Fibroblast of skin of scalp (primary cell): Measurements from ENCODE around the gene ATAD3B.
"Not testable (repeated sequence)": the region's sequence is repeated elsewhere in the genome, so short reads cannot be mapped to it uniquely, and the experiment has no call there.

Experiments used
- DNase-seq: peaks from one replicate; pipeline ENCODE4 v3.0.0-alpha.2; 2013

The ATAD3B gene

GRCh38 chr1:1451696-1452364 lies 19.7 kb upstream of the ATAD3B start:
- no peak for DNase-seq

- not testable (repeated sequence) for DNase-seq
Measured at GRCh38 chr1:1452365-1452739, 19.2 kb upstream of the ATAD3B start.

GRCh38 chr1:1452882-1453281 lies 18.7 kb upstream of the ATAD3B start:
- DNase-seq, result no peak

DNA sequence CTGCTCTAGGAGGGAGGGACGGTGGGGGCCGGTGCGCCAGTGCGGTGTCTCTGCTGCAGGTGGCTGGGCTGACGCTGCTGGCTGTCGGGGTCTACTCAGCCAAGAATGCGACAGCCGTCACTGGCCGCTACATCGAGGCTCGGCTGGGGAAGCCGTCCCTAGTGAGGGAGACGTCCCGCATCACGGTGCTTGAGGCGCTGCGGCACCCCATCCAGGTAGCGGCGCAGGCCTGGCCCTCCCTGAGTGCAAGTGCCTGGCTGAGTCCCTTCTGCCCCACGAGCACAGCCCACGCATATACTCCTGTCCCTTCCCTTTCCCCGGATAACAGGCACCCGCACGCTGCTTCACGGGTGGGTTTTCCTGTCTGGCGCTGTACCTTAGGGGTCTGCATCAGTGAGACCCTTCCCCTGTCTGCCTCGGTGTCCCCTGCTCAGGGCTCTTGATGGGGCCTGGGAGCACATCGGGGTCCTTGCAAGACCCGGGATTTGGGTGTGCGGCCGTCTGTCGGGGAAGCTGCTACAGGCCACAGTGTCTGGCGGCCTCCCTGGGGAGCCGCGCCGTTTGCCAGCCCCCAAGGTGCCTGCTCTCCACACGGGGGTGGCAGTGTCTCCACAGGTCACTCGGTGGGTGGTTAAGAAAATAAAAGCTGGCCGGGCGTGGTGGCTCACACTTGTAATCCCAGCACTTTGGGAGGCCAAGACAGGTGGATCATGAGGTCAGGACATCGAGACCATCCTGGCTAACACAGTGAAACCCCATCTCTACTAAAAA lies 17.1 kb upstream of the ATAD3B start:
- not testable (repeated sequence) for DNase-seq

DNA sequence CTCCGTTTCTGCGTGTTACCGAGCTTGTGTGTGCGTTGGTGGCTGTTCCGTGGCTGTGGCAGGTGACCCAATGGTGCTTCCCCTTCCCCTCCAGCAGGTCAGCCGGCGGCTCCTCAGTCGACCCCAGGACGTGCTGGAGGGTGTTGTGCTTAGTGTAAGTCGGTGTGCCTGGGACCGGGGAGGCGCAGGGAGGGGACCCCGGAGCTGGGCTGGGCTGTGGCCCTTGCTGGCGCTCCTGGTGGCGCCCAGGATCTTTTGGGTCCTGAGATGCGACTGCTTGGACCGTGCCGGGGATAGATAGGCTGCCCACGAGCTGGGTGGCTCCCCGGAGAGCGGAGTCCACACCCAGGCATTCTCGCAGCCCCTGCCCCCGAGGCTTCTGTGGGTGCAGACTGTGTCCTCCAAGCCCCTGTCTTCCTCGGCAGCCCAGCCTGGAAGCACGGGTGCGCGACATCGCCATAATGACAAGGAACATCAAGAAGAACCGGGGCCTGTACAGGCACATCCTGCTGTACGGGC lies 16.1 kb upstream of the ATAD3B start:
- no peak for DNase-seq

GRCh38 chr1:1455934-1456333 lies 15.6 kb upstream of the ATAD3B start:
- DNase-seq, result not testable (repeated sequence)

DNA sequence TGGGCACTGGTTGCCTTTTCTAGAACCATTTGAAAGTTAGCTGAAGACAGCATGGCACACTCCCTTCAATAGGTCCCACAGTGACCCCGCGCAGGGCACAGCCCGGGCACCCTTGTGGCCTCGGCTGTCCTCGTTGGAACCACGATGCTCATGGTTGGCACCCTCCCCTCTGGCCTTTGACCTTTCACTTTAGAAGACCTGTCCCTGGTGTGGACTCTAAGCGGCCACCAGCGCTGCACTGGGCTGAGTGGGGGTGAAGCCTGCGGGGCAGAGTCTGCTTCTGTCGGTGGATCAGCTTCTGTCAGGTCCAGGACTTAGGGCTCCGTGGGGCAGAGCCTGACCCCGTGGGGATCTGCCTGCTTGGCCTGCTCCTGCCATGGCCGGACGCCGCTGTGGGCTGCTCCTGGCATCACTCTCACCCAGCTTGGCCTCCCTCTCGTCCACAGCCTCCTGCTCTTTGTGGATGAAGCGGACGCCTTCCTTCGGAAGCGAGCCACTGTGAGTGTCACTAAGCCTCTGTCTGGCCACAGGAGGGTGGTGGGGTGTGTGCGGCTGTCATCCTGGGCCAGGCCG lies 14.8 kb upstream of the ATAD3B start:
- DNase-seq, result not testable (repeated sequence)

GRCh38 chr1:1459156-1459555 lies 12.4 kb upstream of the ATAD3B start:
- not testable (repeated sequence) for DNase-seq

DNA sequence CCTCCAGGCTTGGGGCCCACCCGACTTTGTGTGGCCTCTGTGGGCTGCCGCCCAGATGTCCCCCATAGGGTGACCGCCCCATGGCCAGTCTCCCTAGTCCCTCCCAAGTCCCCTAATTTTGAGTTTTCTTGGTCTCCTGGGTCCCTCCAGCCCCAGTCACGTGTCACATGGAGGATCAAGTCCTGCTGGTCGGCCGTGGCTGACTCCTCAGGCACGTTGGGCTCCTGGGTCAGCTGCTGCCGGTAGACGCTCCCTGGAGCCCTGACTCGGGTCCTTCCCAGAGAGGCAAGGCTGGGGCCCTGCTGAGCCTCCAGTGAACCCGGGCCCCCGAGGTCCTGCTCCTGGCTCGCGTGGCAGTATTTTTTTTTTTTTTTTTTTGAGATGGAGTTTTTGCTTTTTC lies 11.9 kb upstream of the ATAD3B start:
- DNase-seq, result not testable (repeated sequence)

DNA sequence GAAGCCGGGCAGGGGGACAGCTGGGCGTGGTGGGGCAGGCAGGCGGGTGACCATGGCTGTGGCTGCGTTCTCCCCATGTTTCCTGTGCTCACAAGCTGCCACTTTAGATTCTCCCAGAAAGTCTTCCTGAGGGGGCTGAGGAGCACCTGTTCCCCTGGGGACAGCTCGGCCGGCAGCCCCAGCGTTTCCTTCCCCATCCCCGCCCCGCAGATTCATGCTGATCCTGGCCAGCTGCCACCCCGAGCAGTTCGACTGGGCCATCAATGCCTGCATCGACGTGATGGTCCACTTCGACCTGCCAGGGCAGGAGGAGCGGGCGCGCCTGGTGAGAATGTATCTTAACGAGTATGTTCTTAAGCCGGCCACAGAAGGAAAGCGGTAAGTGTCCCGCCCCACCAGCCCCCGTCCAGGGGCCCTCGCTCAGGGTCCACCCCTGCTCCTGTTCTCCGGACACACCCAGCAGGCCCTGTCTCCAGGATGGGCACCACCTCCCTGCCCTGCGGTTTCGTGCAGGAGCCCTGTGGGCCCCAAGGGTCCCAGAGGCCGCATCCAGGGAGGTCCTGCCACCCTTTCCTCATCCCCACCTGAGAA lies 10.9 kb upstream of the ATAD3B start:
- no peak for DNase-seq

GRCh38 chr1:1461721-1462317 lies 9.7 kb upstream of the ATAD3B start:
- no peak for DNase-seq

GRCh38 chr1:1462318-1462966 lies 9.1 kb upstream of the ATAD3B start:
- DNase-seq, result no peak

GRCh38 chr1:1463312-1463711 lies 8.3 kb upstream of the ATAD3B start:
- no peak for DNase-seq

DNA sequence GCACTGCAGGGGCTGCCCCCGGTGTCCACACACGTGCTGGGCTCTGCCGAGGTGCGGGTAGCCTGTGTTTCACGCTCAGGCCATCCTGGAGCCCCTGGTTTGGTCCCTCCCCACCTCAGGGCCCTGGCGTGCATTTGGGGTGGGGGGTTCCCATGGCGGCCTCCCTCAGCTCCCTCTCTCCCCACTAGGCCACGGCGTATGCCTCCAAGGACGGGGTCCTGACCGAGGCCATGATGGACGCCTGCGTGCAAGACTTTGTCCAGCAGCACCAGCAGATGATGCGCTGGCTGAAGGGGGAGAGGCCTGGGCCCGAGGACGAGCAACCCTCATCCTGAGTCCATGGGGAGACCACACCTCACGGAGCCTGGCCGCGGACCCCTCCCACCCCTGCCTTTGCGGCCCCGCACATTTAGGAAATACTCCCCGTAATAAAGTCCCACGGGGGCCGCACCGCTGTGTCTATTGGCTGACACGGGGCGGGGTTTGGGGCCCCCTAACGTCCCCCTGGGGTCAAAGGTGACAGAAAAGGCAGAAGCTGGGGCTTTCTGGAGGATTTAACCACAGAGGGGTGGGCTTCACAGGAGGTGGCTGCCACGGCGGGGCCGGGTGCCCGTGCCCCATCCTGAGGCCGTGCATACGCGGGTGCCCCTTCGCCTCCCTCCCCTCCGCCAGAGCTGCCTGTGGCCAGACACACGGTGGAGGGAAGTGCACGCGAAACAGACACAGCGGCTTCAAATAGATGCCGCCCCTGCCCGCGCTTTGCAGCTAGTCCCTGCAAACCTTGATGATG lies 3.2 kb upstream of the ATAD3B start:
- DNase-seq, result not testable (repeated sequence)

- no peak for DNase-seq
Measured at GRCh38 chr1:1470626-1471388, 758 bp upstream of the ATAD3B start.

DNA sequence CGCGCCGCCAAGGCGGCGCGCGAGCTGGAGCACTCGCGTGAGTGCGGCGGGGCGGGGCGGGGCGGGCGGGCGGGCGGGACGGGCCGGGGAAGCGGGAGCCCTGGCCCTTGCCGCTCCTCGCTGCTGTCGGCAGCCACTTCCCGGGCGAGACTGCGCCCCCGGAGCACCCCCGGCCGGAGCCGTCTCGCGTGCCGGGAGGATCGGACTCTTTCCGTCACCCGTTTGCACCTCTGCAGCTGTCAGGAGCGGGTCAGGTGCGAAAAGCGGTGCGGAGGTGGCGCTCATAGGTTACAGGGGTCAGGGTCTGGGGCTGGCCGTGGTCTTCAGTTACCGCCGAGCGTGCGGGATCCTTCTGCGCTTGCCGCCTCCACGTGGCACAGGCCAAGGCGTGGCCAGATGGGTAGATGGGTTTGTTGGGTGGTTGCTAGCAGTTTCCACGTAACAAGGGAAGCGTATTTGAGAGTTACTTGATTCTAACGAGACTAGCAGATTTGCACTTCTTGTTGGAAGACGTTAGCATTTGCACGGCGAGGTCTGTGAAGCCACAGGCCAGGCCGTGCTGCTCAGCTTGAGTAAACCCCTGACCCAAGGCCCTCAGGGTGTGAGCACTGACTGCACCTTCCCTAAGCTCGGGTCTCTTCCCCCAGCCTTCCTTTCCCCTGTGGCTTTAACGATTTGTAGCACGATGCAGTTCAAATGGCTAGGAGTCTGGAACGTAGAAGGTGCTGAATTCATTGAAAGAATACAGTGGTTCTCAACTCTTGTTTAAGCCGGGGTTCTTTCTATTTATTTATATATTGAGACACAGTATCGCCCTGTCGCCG lies 700 bp downstream of the ATAD3B start:
- DNase-seq, result not testable (repeated sequence)

DNA sequence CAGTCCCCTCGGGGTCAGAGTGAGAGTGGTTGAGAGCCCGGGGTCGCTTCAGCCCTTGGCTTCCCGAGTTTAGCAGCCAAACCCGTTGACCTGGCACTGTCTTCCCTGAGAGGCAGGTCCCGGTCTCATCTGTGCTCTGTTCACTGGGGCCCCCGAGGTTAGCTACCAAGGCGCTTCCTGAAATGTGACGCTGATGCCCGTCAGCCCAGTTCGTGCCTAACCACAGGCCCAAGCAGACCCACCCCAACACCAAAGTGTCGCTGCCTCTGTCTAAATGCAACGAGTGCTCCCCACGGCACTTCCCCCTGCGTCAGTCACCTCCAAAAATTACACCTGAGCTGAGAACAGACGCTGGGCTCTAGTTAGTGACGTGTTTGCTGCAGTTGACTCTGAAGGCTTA lies 4.4 kb downstream of the ATAD3B start:
- not testable (repeated sequence) for DNase-seq

DNA sequence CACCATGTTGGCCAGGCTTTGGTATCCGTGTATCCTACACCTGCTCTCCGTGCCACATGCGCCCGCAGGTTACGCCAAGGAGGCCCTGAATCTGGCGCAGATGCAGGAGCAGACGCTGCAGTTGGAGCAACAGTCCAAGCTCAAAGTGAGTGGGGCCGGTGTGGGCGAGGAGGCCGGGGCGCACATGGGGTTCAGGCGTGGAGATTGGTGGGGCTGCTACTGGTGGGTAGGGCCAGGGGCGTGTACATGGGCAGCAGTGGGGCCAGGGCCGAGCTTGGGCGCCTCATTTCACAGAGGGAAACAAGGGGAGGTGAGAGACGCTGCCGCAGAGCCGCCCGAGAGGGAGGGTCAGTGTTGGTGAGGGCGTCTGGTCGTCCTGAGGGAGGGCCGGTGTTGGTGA lies 5.6 kb downstream of the ATAD3B start:
- DNase-seq, result no peak
